Right atrium auricular region (tissue), 2 donors: ENCODE data around the gene GMEB2. TPM values are rescaled to one million over a fixed set of nuclear protein-coding genes. Genes with fewer than 3 reads are reported as not detected.

Experiments
- DNase-seq: peaks from one replicate; pipeline ENCODE4 v3.0.0-alpha.2; 2019; ENCODE audit warnings: low spot score
- H3K27ac ChIP-seq, 2 donors: fragments of 200-600 bp; sonication (generic); 1 replicate in 1 of 2; 2 replicates in 1 of 2; pipeline ENCODE4 v1.5.1; 2016 to 2019
- H3K27me3 ChIP-seq, 2 donors: fragments of 200-600 bp; sonication (generic); one replicate each; pipeline versions ENCODE4 v1.5.1 to v1.6.0; 2017 to 2019
- H3K36me3 ChIP-seq: fragments of 200-600 bp; sonication (generic); one replicate; pipeline ENCODE4 v1.5.1; 2016
- H3K4me1 ChIP-seq, 2 donors: fragments of 200-600 bp; sonication (generic); one replicate each; pipeline versions ENCODE4 v1.5.1 to v1.6.0; 2017 to 2019
- H3K4me3 ChIP-seq, 2 donors: fragments of 200-600 bp; sonication (generic); 1 replicate in 1 of 2; 2 replicates in 1 of 2; pipeline ENCODE4 v1.5.1; 2017 to 2019; ENCODE audit warnings: mild to moderate bottlenecking in 1 of 2, moderate library complexity in 1 of 2
- H3K9me3 ChIP-seq, 2 donors: fragments of 200-600 bp; sonication (generic); one replicate each; pipeline ENCODE4 v1.5.1; 2019
- total RNA-seq, 2 donors: library from RNA; depleted of rRNA; stranded (reverse); fragments of >200 nt; gene quantifications; one replicate each; pipeline ENCODE4 v1.1.0, GENCODE V29; 2016
- TF ChIP-seq, protein P1 (sequence below), 2 donors: fragments of 200-600 bp; sonication (generic); IDR thresholded peaks; one replicate each; pipeline ENCODE4 v1.5.1; 2019; ENCODE audit warnings: antibody characterized with exemption in 2 of 2

Gene GMEB2
- total RNA-seq, 2 donors from 2014 or later: 5.8 to 9.4 TPM

DNA sequence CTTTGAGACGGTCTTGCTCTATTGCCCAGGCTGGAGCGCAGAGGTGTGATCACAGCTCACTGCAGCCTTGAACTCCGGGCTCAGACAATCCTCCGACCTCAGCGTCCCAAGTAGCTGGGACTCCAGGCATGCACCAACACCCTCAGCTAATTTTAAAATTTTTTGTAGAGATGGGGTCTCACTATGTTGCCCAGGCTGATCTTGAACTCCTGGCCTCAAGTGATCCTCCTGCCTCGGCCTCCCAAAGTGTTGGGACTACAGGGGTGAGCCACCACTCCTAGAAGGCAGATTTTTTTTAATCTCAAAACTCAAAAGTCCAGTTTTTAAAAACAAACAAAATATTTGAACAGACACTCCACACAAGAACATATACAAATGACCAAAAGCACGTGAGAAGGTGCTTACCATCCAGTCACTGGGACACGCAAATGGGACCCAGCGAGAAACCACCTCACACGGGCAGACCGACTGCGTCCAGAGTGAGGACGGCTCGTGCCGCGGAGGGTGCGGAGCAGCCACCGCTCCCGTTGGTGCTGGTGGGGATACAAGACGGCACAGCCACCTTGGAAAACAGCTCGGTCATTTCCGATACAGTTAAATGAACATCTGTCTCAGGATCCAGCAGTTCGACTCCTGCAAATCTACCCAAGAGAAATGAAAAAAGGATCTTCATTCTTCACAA is 44.4 kb downstream of the GMEB2 start:
- Histone ChIP-seq H3K4me3 (no peak overlapping the region), H3K27ac (no peak overlapping the region), H3K4me1 (no peaks in the 10 kb centered on the region), H3K27me3 (no peaks in the 10 kb centered on the region), H3K9me3 (no peaks in the 10 kb centered on the region), H3K36me3 (no peaks in the 10 kb centered on the region)
- no peak for DNase-seq
- TF ChIP-seq, protein P1, sequence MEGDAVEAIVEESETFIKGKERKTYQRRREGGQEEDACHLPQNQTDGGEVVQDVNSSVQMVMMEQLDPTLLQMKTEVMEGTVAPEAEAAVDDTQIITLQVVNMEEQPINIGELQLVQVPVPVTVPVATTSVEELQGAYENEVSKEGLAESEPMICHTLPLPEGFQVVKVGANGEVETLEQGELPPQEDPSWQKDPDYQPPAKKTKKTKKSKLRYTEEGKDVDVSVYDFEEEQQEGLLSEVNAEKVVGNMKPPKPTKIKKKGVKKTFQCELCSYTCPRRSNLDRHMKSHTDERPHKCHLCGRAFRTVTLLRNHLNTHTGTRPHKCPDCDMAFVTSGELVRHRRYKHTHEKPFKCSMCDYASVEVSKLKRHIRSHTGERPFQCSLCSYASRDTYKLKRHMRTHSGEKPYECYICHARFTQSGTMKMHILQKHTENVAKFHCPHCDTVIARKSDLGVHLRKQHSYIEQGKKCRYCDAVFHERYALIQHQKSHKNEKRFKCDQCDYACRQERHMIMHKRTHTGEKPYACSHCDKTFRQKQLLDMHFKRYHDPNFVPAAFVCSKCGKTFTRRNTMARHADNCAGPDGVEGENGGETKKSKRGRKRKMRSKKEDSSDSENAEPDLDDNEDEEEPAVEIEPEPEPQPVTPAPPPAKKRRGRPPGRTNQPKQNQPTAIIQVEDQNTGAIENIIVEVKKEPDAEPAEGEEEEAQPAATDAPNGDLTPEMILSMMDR (IDR thresholded peaks at IDR 0.05): no peak

DNA sequence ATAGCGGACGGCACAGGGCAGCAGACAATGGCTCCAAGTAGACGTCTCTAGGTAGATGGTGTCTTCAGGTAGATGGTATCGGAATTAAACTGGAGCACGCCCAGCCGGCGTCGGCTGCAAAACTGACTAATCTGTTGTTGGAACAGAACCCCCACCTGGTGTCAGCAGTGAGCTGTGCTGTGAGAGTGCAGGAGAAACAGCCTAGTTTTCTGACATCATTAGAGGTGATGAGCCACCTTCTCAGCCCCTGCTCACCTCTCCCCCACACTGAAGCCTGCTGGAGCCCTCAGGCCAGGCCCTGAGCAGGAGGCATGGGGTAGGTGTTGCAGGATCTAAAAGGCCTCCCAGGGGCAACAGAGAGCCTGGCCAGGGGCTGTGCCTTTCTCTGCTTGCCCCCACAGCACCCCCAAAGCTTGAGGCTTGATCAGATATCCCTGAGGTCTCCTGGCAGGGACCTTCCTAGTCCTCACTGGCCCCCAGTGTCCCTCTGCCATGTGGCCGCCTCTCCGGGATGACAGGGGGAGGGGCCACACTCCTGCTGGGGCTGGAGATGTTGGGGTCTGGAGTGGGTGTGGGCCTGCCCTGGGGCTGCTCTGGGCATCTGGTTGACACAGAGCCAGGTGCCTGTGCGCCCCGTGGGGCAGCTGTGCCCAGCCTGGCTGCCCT is 46.0 kb downstream of the GMEB2 start:
- no peaks in the 10 kb centered on the region for H3K27me3 ChIP-seq
- H3K4me1 ChIP-seq: no peaks in the 10 kb centered on the region
- no peaks in the 10 kb centered on the region for H3K9me3 ChIP-seq
- H3K36me3 ChIP-seq: no peaks in the 10 kb centered on the region
- H3K4me3 ChIP-seq: no peak overlapping the region
- no peak for DNase-seq
- no peak overlapping the region for H3K27ac ChIP-seq
- TF ChIP-seq, protein P1 (IDR thresholded peaks at IDR 0.05): peak in 1 of 2 donors; percentile 35

DNA sequence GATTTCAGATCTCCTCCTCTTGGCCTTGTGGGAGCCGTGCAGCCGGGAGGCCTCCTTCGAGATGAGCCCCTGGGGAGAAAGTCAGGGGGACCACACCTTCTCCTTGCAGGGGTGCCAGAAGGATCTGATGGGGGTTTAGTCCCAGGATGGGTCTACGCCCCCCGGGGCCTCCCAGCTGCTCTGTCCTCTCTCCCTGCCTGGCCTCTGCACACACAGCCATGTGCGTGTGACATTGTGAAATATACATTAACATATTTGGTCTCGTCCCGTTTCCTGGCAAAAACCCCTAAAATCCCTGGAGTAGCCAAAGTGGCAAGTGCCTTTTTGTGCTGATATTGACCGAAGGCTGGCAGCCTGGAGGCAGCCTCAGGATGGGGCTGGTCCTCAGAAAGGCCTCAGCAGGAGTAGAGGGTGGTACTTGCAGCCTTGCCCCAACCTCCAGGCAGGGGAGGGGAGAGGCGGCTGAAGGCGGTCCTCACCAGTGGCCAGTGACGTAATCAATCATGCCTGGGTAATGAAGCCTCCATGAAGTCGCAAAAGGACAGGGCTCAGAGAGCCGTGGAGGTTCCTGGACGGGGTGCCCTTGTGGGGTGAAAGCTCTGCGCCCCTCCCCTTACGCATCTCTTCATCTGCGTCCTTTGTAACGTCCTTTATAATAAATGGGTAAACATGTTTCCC is 47.7 kb downstream of the GMEB2 start:
- TF ChIP-seq, protein P1 (IDR thresholded peaks at IDR 0.05): no peak
- Histone ChIP-seq H3K36me3 (no peaks in the 10 kb centered on the region), H3K9me3 (no peaks in the 10 kb centered on the region), H3K27ac (no peak overlapping the region), H3K4me3 (no peak overlapping the region), H3K27me3 (no peaks in the 10 kb centered on the region), H3K4me1 (peaks cover 0 to 12% of the 10 kb centered on the region in 2 donors)
- DNase-seq: no peak

DNA sequence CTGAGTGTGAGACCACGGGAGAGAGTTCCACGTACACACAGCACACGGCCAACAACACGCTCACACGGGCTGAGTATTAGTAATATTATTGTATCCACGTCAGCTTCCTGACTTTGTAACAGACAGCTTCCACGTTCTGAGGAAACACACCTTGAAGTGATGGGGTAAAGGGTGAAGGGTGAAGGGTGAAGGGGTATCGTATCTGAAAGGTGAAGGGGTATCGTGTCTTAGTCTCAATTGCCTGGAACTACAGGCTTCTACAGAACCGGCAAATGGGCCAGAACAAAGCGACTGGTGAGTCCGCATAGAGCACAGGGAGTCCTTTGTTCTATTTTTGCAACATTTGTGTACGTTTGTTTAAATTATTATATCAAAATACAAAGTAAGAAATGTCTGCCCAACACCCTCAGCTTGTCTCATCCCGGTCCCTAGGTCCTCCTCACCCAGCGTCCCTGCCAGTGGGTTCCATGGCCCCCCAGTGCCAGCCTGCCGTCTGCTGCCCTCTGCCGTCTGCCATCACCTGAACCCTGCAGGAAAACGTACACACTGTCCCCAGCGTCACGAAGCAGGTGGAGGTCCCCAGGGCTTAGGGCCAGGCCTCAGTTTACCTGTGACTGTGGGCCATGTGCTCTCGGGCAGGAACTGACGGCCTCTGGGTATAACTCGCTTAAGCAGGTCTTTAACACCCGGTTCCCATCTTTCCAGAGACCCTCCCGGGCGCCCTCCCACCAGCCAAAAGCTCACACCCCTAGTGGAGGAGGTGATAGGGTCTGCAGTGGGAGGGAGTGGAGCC is 48.5 kb downstream of the GMEB2 start:
- Histone ChIP-seq H3K36me3 (no peaks in the 10 kb centered on the region), H3K27ac (no peak overlapping the region), H3K4me3 (no peak overlapping the region), H3K4me1 (peaks cover 0 to 17% of the 10 kb centered on the region in 2 donors), H3K27me3 (no peaks in the 10 kb centered on the region), H3K9me3 (no peaks in the 10 kb centered on the region)
- DNase-seq: no peak
- TF ChIP-seq, protein P1 (IDR thresholded peaks at IDR 0.05): no peak

DNA sequence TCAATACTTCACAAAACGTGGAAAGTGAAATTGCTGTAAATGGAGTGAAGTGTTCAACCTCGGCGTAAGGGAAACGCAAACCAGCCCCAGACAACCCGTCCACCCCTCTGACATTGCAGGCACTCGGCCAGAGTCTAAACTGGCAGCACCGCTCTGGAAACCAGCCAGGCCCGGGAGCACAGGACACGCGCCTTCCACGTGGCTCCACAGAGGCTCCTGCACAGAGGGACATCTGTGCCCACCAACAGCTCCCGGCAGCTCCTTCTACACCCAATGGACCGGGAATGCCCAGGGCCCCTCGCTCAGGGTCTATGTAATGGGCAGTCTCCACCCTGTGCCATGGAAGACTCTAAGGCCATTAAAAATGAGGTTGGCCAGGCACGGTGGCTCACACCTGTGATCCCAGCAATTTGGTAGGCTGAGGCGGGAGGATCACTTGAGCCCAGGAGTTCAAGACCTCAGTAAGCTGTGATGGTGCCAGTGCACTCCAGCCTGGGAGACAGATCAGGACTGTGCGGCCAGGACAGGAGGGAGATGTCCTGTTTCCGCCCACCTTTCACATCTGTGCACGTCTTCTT is 49.5 kb downstream of the GMEB2 start:
- no peak overlapping the region for H3K4me3 ChIP-seq
- DNase-seq: no peak
- TF ChIP-seq, protein P1 (IDR thresholded peaks at IDR 0.05): no peak
- H3K36me3 ChIP-seq: peaks cover 3% of the 10 kb centered on the region
- H3K27ac ChIP-seq: peak overlapping the region; percentile 16 to 58
- H3K27me3 ChIP-seq: no peaks in the 10 kb centered on the region
- H3K4me1 ChIP-seq: peaks cover 0 to 25% of the 10 kb centered on the region in 2 donors
- H3K9me3 ChIP-seq: no peaks in the 10 kb centered on the region
